Astrocyte (in vitro differentiated cells and primary cell): ENCODE measurements around the gene FAXC. TPM values are rescaled to one million over a fixed set of nuclear protein-coding genes. Genes with fewer than 3 reads are reported as not detected.
"Not testable (repeated sequence)": the region's sequence is repeated elsewhere in the genome, so short reads cannot be mapped to it uniquely, and the experiment has no call there.

Experiments
- DNase-seq: peaks from one replicate; pipeline ENCODE4 v3.0.0-alpha.2; 2010; ENCODE audit warnings: low read depth
- FAIRE-seq: peaks from 2 replicates; lab custom pipeline; 2011; peaks lifted over from hg19 to GRCh38; lab: Jason Lieb, UNC
- H2AFZ ChIP-seq: 2 replicates; pipeline ENCODE4 v1.6.0; 2012; ENCODE audit warnings: low read depth, low read length, inconsistent platforms
- H3K27ac ChIP-seq: 2 replicates; pipeline ENCODE4 v1.5.1; 2011; ENCODE audit warnings: low read depth, low read length, inconsistent platforms
- H3K27me3 ChIP-seq: 2 replicates; pipeline ENCODE4 v1.6.0; 2011; ENCODE audit warnings: low read length, inconsistent platforms; ENCODE audit not compliant: insufficient read depth
- H3K36me3 ChIP-seq: 2 replicates; pipeline ENCODE4 v1.5.1; 2011; ENCODE audit warnings: low read length, inconsistent platforms; ENCODE audit not compliant: insufficient read depth
- H3K4me1 ChIP-seq: 2 replicates; pipeline ENCODE4 v1.5.1; 2011; ENCODE audit warnings: low read length, inconsistent platforms; ENCODE audit not compliant: insufficient read depth
- H3K4me2 ChIP-seq: 2 replicates; pipeline ENCODE4 v1.6.0; 2012; ENCODE audit warnings: low read length, inconsistent platforms
- H3K4me3 ChIP-seq: 2 replicates; pipeline ENCODE4 v1.5.1; 2011; ENCODE audit warnings: low read depth, mild to moderate bottlenecking, low read length, inconsistent platforms; ENCODE audit not compliant: insufficient read depth
- H3K79me2 ChIP-seq: 2 replicates; pipeline ENCODE4 v1.6.0; 2012; ENCODE audit warnings: mild to moderate bottlenecking, low read length, inconsistent platforms; ENCODE audit not compliant: insufficient read depth
- H3K9ac ChIP-seq: 2 replicates; pipeline ENCODE4 v1.6.0; 2012; ENCODE audit warnings: mild to moderate bottlenecking, low read length, inconsistent platforms
- H3K9me3 ChIP-seq: 2 replicates; pipeline ENCODE4 v1.5.1; 2012; ENCODE audit warnings: low read depth, mild to moderate bottlenecking, low read length, inconsistent platforms; ENCODE audit not compliant: insufficient read depth
- H4K20me1 ChIP-seq: 2 replicates; pipeline ENCODE4 v1.6.0; 2012; ENCODE audit warnings: low read length, inconsistent platforms; ENCODE audit not compliant: insufficient read depth
- H3K27ac Mint-ChIP-seq: one replicate; pipeline ENCODE4 v1.8.0; 2021; ENCODE audit warnings: mild to moderate bottlenecking, mixed read lengths; ENCODE audit not compliant: unreplicated experiment
- H3K27me3 Mint-ChIP-seq: one replicate; pipeline ENCODE4 v1.8.0; 2021; ENCODE audit warnings: low read depth, mixed read lengths; ENCODE audit not compliant: unreplicated experiment
- H3K36me3 Mint-ChIP-seq: one replicate; pipeline ENCODE4 v1.8.0; 2021; ENCODE audit warnings: low read depth, mixed read lengths; ENCODE audit not compliant: unreplicated experiment
- H3K4me1 Mint-ChIP-seq: one replicate; pipeline ENCODE4 v1.8.0; 2021; ENCODE audit warnings: low read depth, mixed read lengths; ENCODE audit not compliant: unreplicated experiment
- H3K4me3 Mint-ChIP-seq: one replicate; pipeline ENCODE4 v1.8.0; 2021; ENCODE audit warnings: mild to moderate bottlenecking, moderate library complexity, mixed read lengths; ENCODE audit not compliant: unreplicated experiment
- H3K9me3 Mint-ChIP-seq: one replicate; pipeline ENCODE4 v1.8.0; 2021; ENCODE audit warnings: mild to moderate bottlenecking, mixed read lengths; ENCODE audit not compliant: unreplicated experiment
- EZH2 ChIP-seq: IDR thresholded peaks from 2 replicates; pipeline ENCODE4 v1.6.1; 2012; ENCODE audit warnings: mild to moderate bottlenecking, low read length, inconsistent platforms; ENCODE audit not compliant: insufficient read depth
- total RNA-seq: library from RNA; stranded (reverse); gene quantifications from 2 replicates; pipeline ENCODE4 v1.2.1, GENCODE V29; 2021
- TF ChIP-seq, protein P1 (sequence below): IDR thresholded peaks from 2 replicates; pipeline ENCODE4 v1.5.1; 2011; ENCODE audit warnings: low read depth, mild to moderate bottlenecking, inconsistent platforms, low read length, moderate library complexity; ENCODE audit not compliant: insufficient read depth

The FAXC gene
- total RNA-seq, 1 donor from 2014 or later: 9.9 TPM

DNA sequence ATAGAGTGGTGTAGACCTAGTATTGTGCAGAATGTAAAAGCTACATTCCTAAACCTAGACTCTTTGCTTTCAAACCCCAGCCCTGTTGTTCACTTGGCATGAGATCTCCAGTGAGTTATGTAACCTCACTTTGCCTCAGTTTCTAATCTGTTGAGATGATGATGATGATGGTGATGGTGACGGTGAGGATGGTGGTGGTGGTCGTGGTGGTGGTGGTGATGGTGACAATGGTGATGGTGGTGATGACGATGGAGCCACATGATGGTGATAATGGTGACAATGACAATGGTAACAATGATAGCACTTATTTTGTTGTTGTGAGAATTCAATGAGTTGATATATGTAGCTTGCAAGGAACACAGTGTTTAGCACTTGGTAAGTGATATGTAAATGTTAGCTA lies 80.3 kb downstream of the FAXC start:
- Mint-ChIP-seq H3K36me3 (no peaks in the 10 kb centered on the region), H3K4me1 (no peaks in the 10 kb centered on the region), H3K4me3 (no peak overlapping the region), H3K27ac (no peak overlapping the region), H3K27me3 (peaks cover 5% of the 10 kb centered on the region), H3K9me3 (peaks cover 5% of the 10 kb centered on the region)
- Histone ChIP-seq H3K4me2 (no peak overlapping the region), H3K79me2 (no peaks in the 10 kb centered on the region), H4K20me1 (no peaks in the 10 kb centered on the region), H3K4me3 (no peak overlapping the region), H3K4me1 (no peaks in the 10 kb centered on the region), H3K36me3 (no peaks in the 10 kb centered on the region), H3K27me3 (no peaks in the 10 kb centered on the region), H3K27ac (no peak overlapping the region), H3K9me3 (no peaks in the 10 kb centered on the region), H2AFZ (no peak overlapping the region), H3K9ac (no peak overlapping the region)
- FAIRE-seq (no peak), DNase-seq (no peak)
- no peak for TF ChIP-seq EZH2
- TF ChIP-seq, protein P1, sequence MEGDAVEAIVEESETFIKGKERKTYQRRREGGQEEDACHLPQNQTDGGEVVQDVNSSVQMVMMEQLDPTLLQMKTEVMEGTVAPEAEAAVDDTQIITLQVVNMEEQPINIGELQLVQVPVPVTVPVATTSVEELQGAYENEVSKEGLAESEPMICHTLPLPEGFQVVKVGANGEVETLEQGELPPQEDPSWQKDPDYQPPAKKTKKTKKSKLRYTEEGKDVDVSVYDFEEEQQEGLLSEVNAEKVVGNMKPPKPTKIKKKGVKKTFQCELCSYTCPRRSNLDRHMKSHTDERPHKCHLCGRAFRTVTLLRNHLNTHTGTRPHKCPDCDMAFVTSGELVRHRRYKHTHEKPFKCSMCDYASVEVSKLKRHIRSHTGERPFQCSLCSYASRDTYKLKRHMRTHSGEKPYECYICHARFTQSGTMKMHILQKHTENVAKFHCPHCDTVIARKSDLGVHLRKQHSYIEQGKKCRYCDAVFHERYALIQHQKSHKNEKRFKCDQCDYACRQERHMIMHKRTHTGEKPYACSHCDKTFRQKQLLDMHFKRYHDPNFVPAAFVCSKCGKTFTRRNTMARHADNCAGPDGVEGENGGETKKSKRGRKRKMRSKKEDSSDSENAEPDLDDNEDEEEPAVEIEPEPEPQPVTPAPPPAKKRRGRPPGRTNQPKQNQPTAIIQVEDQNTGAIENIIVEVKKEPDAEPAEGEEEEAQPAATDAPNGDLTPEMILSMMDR: no peak

DNA sequence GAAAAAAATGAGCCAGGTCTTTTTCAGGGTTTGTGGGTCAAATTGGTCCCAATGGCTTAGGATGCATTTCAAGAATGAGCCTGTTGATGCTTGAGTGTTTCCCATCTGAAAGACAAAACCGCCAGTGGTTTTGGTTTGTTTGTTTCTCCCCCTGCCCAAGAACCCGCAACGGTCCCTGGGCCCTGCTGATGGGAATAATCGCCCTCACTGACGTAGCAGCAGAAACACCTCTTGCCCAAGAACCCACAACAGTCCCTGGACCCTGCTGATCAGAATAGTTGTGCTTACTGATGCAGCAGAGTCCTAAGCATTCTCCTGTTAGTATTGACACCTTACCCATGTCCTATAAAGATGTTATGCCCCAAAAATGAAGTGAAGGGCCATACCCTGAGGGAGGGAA lies 82.5 kb downstream of the FAXC start:
- H3K4me1 ChIP-seq, H3K4me3 Mint-ChIP-seq, H3K79me2 ChIP-seq, H3K36me3 Mint-ChIP-seq, H3K27me3 Mint-ChIP-seq, H3K9me3 ChIP-seq, H2AFZ ChIP-seq, H3K9me3 Mint-ChIP-seq, FAIRE-seq, H4K20me1 ChIP-seq, H3K9ac ChIP-seq, H3K4me2 ChIP-seq, H3K4me3 ChIP-seq, H3K4me1 Mint-ChIP-seq, DNase-seq, H3K36me3 ChIP-seq, H3K27ac ChIP-seq, H3K27ac Mint-ChIP-seq, H3K27me3 ChIP-seq: not testable (repeated sequence)

DNA sequence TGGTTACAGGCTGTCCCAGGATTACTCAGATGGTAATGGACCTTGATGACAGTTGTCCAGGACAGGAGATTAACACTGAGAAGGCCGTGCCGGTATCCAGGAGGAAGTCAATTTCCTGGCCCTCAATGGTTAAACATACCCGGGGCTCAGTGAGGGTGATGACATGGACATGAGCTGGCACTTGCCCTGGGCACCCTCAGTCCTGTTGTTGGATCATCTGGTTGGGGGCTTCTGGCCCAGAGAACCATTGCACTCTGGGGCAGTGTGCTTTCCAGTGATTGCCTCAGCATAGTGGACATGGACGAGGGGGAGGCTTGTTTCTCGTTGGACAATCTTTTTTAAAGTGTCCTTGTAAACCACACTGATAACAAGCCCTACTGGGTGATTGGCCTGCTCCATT lies 84.0 kb downstream of the FAXC start:
- H3K9me3 Mint-ChIP-seq, H3K36me3 ChIP-seq, FAIRE-seq, H3K4me3 Mint-ChIP-seq, H3K4me1 ChIP-seq, H3K4me2 ChIP-seq, H3K27me3 Mint-ChIP-seq, H3K4me1 Mint-ChIP-seq, H3K9ac ChIP-seq, H3K4me3 ChIP-seq, H3K27me3 ChIP-seq, H3K27ac Mint-ChIP-seq, DNase-seq, H4K20me1 ChIP-seq, H3K79me2 ChIP-seq, H3K36me3 Mint-ChIP-seq, H3K27ac ChIP-seq, H3K9me3 ChIP-seq, H2AFZ ChIP-seq: not testable (repeated sequence)
